ENCODE measurements around the gene EGR1.
"Not testable (repeated sequence)": the region's sequence is repeated elsewhere in the genome, so short reads cannot be mapped to it uniquely, and the experiment has no call there.

EGR1 gene

DNA sequence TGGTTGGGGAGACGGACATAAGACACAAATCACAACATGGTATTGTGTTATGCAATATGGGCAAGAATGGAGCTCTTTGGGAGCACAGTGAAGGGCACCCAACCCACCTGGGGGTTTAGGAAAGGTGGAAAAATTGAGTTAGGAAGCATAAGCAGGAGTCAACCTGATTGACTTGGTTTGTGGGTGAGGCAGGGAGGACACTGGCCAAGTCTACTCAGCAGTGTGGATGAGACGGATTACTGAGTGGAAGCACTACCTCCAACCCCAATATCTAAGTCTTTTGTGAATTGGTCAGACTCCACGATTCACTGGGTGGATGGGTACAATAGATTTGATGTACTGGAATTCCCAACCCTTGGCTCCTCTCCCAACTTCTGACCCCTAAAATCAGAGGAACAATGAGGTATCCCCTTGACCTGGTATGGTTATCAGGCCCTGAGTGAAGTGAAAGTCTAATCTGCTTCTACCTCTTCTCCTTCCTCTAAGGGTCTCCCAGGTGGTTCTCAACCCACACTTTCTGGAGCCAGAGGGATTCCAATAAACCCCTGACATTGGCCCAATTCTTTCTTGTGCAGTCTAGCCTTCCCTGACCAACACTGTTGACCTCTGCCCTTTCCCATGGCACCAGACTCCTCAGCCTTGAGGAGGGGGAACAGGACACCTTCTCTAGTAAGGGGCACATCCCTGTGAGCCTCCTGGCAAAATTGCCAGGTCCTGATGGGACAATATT lies 5.2 kb downstream of the EGR1 start:
- DNase-seq: no peak

DNA sequence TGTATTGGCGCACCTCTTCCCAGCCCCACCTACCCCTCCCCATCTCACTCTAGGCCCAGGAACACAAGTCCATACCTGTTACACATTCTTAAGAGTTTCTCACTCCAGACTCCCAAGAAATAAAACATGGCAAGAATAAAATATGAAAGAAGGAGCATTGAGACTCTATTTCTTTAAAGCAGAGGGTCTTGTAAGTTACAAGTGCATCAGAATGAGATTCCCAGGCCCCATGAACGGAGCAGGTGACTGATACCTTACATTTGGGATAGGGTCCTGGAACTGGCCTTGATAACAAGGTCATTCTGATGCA lies 5.7 kb downstream of the EGR1 start:
- DNase-seq: no peak

DNA sequence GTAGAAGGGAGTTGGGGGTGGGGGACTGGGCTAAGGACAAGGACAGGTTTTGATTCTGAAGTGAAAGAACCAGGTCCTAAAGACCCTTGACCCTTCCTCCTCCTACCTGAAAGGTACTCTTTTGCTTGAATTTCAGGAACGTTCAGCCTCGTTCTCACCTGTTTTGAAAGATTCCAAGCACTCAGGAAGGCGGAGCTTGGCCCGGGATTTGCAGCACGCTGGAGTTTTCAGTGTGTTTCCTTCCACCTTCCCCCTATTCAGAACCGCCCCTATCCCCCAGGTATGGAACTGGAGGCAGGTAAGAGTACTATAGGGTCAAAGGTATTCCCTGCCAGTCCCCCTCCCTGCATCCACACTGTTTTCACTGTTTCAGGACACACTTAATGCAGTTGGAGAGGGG lies 7.1 kb downstream of the EGR1 start:
- no peak for DNase-seq

DNA sequence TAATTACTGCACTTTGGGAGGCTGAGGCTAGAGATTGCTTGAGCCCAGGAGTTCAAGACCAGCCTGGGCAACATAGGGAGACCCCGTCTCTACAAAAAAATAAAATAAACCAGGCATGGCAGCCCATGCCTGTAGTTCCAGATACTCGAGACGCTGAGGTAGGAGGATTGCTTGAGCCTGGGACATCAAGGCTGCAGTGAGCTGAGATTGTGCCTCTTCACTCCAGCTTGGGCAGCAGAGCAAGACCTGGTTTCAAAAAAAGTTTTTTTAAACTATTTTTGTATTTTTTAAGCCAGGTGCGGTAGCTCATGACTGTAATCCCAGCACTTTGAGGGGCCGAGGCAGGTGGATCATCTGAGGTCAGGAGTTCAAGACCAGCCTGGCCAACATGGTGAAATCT lies 7.9 kb downstream of the EGR1 start:
- DNase-seq: not testable (repeated sequence)

DNA sequence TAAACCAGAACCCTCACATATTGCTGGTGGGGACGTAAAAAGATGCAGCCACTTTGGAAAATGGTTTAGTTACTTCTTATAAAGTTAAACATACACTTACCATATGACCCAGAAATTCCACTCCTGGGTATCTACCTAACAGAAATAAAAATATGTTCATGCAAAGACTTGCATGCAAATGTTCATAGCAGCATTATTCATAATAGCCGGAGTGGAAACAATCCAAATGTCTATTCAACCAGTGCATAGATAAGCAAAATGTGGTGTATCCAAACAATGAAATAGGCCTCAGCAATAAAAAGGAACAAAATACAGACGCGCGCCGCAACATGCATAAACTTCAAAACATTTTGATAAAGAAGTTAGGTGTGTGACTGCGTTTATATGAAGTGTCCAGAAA lies 11.6 kb downstream of the EGR1 start:
- no peak for DNase-seq

DNA sequence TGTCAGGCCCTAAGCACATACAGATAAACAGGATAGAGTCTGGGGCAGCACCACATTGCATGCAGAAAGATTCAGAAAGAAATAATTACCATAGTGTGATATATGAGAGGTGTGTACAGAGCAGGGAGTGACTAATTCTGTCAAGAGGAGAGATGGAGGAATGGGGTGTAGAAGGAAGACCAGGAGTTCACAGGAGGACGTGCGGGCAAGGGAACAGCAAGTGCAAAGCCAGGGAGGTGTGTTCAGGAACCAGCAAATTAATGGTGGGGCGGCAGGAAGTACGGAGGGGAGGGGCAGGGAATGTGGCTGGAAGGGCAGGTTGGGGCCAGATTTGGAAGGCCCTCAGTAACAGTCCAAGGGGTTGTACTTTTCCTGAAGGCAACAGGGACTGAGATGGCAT lies 17.4 kb downstream of the EGR1 start:
- peak; percentile 16 for DNase-seq

DNA sequence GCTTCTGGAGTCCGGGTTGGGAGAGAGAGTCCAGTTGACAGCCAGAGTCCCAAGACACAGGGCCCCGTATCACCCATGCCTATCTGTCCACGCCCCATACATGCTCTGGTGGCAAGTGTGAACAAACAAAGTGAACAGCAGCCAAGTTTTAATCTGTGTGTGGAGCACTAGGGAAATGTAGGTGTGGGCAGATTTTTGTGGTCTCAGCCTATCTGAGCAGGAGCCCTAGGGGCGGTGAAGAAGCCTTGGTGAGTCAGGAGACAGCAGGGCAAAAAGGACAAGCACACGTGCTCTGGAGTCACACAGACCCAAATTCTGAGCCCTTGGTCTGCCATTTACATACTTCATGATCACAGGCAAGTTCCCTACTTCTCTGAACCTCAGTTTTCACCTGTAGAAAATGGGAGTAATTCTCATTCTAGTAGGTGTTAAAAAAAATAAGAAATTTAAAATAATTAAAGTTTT lies 23.2 kb downstream of the EGR1 start:
- DNase-seq: peak; percentile 43

DNA sequence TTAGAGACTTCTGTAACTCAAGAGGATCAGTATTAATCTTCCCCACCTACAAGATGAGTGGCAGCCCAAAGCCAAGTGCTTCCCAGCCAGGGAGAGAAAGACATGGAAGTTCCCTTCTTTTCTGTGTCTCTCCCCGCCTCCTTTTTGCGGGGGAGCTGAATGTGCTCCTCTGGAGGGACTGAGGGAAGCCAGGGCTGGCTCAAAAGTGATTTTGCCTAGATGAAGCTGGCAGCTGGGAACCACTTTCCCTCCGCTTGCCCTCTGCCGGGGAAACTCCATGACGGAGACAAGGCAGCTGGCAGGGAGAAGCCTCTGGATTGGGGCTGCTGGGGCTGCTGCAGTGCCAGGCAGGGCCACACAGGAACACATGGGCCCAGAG lies 24.4 kb downstream of the EGR1 start:
- peak; percentile 59 for DNase-seq

DNA sequence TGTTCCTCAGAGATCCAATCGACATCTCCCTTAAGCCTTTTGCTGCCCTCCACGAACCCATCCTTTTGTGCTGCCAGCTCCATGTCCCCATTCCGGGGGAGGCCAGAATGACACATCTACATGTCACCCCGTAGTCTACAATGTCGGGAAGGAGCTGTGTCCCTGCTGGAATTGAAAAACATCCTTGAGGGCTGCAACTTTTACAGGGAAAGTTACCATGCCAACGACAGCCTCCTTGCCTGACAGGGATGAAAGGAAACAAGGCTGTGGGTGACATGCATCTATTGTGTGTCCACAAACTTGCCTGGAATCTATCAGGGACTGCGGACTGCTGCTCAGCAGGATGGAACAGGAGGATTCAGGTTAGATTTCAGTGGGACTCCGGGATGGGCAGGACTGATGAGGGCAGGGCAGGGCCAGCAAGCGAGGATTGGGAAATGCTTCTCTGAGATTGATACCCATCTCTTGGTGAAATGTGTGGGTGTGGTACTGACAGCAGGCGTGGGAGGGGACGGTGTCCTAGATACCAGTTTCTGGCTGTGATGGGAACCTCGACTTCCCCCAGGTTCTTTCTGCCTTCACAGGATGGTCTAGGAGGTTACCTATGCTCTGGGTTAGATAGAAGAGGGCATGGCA lies 25.5 kb downstream of the EGR1 start:
- DNase-seq: peak; percentile 57

DNA sequence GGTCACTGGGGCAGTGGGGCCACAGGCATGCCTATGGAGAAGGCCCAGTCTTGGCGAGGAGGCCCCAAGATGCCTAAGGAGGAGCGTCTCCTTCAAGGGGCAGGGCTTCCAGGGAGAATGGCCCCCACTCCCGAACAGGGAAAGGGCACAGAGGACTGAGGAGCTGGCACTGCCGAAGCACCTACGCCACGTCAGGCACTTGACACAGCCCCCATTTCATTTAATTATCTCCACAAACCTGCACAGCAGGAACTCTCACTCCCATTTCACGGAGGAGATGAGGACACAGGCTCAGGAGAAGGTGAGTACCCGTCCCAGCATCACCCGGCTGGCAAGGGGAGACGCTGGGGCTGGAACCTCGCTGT lies 26.0 kb downstream of the EGR1 start:
- peak; percentile 55 for DNase-seq

DNA sequence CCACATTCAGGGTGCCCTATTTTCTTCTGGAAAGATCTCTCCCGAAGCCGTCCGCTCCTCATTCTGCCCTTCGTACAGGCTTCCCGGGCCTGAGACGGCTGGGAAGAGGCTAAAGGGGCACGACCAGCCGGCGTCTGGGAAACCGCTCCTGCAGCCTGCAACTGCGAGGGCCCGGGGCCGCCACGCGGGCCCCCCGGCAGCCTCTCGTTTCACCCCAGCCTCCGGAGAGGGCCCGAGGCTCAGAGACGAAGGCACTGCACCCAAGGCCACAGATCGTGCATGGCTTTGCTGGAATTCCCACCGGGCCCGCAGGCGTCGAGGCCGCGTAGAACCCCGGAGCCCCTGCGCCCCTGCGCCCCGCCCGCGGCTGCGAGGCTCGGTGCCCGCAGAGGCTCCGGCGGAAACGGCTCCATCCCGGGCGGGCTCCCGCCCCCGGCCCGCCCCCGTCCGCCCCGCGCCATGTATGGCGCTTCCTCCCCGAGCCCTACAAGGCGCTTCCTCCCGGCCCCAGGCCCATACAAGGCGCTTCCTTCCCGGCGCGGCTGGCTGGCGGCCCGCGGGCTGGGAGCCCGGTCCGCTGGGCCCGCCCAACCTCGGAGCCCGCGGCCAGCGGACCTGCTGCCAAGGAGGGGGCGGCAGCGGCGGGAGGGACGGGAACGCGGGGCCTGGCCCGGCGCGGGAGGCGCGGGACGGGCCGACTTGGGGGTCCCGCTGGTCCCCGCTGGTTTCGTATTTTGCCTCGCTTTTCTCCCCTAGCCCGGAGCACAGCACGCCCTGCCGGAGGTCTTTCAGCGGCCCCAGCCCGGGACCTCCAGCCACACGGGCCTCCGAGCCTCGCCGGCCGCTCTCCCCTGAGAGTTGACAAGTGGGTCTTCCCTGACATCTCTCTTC lies 26.6 kb downstream of the EGR1 start:
- peak; percentile 94 for DNase-seq

DNA sequence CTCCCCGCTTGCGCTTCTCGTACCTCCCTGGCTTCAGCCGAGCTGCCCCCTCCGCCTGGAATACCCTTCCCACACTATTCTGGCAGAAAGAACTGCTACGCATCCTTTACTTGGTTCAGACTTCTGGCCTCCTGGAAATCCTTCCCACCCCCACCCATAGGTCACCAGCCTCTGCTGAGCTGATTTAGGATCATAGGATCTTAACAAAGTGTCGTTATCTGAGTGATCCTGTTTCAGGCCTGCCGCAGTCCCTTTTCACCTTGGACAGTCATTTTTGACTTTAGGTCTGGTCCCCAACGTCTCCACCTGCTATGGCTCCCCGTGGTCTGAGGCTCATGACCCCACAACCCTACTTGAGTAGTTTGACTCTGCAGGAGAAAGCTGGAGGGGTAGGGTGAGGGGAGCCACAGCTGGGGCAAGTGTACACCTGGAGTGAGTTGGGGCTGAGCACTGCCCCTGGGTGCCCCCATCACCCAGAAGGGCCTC lies 27.3 kb downstream of the EGR1 start:
- no peak for DNase-seq

DNA sequence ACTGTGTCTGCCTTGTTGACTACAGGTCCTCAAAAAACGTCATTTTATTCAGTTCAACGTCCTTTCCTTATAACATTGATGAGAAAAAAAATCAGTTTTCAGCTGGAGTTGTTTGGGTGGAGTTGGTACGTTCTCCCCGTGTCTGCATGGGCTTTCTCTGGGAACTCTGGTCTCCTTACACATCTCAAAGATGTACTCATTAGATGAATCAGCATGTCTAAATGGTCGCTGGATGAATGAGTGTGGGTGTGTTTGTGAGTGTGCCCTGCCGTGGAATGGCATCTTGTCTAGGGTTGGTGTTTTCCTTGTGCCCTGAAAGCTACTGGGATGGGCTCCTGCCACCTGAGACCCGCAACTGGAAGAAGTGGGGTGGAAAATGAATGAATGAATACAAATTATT lies 30.1 kb downstream of the EGR1 start:
- DNase-seq: no peak

DNA sequence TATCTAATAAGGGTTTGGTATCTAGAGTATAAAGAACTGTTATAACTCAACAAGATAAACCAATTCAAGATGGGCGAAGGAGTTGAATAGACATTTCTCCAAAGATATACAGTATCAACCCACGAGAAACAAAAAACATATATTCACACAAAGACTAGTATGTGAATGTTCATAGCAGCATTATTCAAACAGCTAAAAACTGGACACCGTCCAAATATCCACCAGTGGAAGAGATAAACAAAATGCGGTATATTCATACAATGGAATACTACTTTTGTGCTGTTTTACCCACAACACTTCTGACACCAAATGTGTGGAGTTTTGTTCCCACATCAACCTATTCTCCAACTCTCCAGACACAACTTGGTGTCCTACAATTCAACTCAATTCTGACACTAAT lies 33.1 kb downstream of the EGR1 start:
- DNase-seq: no peak

DNA sequence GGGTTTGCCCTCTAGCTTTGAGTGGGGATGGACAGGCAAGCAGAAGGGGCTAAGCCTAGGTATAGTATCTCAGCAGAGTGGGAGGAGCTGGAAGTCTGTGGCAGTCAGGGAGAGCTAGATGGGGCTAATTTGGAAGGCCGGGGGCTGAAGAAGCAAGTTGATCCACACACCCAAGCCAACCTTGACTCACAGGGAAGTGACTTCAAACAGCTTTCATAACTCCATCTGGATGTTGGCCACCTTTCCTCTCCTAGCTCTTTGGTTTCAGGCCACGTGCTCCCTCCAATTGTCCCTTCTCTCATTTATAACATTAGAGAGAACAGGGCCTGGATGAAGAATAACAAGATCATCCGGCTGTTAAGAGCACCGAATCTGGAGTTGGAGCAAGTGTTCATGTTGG lies 36.8 kb downstream of the EGR1 start:
- DNase-seq: no peak

DNA sequence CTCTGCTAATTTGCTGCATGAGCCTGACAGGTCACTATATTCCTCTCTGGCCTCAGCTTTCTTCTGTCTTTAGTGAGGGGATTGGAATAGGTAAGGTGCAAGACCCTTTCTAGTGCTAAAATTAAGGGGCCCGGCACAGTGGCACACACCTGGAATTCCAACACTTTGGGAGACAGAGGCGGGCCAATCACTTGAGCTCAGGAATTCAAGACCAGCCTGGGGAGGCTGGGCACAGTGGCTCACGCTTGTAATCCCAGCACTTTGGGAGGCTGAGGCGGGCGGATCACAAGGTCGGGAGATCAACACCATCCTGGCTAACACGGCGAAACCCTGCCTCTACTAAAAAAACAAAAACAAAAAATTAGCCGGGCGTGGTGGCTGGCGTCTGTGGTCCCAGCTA lies 37.2 kb downstream of the EGR1 start:
- no peak for DNase-seq

DNA sequence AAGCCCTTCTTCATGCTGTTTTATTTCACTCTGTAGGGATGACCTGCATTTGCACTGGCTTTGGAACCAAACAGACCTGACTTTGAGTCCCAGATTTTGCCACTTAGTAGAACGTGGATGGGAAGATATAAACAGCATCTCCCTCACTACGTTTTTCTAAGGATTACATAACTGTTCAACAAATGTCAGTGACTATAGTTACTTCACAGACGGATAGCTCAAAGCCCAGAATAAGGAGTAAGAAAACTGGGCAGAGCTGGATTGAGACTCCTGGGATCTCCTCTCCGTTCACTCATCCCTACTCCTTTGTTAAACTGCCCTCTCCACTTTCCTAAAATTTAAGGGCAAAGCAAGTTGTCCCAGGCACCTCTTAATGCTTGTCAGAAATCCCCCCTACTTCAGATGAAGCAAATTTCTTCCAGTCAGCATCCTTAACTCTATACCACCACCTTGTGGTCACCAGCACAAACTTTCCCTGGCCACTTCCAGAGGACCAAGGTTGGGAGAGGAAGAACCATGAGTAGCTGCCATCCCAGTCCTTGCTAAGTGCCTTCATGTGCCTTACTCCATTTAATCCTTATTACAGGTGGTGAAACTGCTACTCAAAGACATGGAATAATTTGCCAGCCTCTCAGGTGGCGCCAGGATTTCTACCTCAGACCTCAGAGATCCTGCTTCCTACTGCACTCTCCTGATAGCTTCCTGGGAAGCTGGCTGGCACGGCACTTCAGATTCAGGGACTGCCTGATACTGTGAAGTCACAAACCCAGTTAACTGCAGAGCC lies 38.4 kb downstream of the EGR1 start:
- no peak for DNase-seq

DNA sequence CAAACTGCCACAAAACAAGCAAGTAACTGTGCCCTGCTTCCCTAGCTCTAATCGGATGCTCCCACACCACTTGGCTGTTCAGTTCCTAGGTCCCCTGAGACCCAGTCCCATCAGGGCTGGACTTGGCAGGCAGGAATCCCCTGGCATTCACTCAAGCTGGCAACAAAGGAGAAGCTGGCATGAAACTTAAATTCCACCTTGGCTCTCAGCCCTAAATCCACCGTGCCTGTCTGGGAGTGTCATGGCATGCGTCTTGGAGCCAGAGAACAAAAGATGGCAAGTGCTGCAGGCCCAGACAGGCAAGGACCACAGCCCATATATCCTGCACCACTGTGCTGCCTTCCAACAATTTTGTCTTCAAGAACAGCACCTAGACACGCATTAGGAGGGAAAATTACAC lies 39.5 kb downstream of the EGR1 start:
- DNase-seq: no peak

DNA sequence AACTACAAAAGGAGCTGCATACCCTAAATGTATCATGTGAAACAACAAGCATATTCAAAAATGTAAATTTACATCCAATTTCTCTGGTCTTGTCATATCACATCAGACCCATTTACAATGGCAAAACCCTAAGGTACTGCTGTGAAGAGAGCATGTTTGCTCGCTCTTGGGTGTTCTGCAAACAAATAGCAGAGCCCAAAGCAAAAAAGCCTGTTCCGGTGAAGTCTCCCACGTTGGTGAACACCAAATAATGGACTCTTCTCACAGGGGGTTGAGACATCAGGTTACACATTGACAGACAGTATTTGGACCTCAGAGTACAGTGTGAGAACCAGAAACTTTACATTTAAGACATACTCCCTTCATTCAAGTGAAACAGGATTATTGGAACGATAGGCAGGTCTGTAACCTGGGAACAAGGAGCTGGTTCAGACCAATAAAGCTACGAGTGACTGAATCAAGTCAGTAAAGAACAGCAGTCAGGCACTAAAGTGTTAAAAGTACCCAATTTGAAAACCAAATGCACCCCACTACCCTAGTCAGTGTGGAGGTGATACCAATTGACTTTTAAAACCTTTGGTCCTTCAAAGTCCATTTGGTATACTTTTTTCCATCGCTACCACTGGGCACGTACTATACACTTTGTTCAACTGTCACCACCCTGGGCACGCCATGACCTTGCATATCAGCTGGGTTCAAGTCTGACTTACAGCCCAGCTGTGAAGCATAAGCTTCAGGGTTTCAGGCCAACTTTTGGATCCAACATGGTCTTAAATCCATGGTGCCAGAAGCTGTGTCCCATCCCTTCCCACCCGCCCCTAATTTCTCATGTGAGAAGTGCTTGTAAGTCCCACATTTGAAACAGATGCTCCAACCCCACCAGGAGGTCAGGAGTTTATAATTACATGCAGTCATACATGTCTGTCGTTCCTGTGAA lies 41.4 kb downstream of the EGR1 start:
- no peak for DNase-seq

DNA sequence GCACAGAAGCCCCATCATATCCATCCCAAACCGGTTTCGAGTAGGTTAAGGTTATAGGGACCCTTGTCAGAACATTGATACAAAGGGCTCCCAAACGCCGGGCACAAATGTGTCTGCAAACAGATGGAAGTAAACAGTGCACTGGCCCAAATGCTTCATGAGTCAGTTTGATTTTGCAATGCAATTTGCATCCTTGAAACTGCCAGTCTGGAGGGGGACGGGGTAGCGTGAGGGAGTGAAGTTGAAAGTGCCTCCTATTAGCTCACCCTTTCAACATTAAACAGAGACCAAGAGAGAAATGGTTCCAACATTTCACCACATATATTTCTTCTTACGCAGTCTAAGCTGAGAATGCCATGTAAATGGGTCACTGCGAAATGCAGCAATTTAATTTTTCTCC lies 42.2 kb downstream of the EGR1 start:
- DNase-seq: not testable (repeated sequence)

DNA sequence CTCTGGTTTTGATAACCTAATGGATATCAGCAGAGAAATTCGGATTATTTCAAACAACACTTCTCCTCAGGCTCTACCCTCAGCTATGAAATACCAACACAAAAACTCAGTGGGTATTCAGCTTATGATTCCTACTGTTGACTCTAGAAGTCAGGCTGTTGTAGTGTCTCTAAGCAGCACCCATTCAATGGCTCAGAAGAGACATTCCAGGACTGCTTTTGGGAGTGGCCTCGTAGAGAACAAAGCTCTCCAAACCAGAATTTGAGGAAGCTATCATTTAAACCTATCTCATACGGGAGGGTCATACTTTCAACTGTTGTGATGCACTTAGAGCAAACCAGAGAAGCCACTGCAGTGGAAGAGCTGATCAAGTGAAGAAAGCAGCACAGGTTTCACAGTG lies 43.7 kb downstream of the EGR1 start:
- no peak for DNase-seq

DNA sequence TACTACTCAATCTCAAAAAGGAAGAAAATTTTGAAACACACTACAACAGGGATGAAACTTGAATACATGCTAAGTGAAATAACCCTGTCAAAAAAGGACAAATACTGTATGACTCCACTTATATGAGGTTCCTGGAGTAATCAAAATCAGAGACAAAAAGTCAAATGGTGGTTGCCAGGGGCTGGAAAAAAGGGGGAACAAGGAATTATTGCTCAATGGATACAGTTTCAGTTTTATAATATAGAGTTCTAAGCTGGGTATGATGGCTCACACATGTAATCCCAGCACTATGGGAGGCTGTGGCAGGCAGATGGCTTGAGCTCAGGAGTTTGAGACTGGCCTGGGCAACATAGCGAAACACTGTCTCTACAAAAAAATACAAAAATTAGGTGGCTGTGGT lies 48.7 kb downstream of the EGR1 start:
- no peak for DNase-seq
